ENCODE data around the gene COIL.
A peak's percentile ranks its signal among the peaks of the same experiment; 100 is the strongest.

COIL gene

GRCh38 chr17:56934280-56934679, 26.6 kb downstream of the COIL start:
- no peak for DNase-seq

- no peak for DNase-seq
These were observed 27.0 kb downstream of the COIL start for GRCh38 chr17:56933868-56934267.

GRCh38 chr17:56933151-56933745, 27.6 kb downstream of the COIL start:
- DNase-seq, result no peak

- peak; percentile 28 for DNase-seq
These were observed 30.0 kb downstream of the COIL start for GRCh38 chr17:56930739-56931337.

- peak; percentile 22 for DNase-seq
These were observed 31.4 kb downstream of the COIL start for GRCh38 chr17:56929362-56929969.

- DNase-seq, result no peak
These were observed 32.3 kb downstream of the COIL start for GRCh38 chr17:56928586-56928985.

GRCh38 chr17:56926704-56927103, 34.1 kb downstream of the COIL start:
- peak; percentile 6 for DNase-seq

GRCh38 chr17:56926270-56926669, 34.6 kb downstream of the COIL start:
- DNase-seq, result no peak

GRCh38 chr17:56925088-56925487, 35.8 kb downstream of the COIL start:
- DNase-seq, result no peak

- DNase-seq, result peak; percentile 26
These were observed 41.1 kb downstream of the COIL start for GRCh38 chr17:56919717-56920116.

- DNase-seq, result peak; percentile 87
These were observed 41.9 kb downstream of the COIL start for GRCh38 chr17:56918916-56919315.

- DNase-seq, result peak; percentile 26
These were observed 43.1 kb downstream of the COIL start for GRCh38 chr17:56917559-56918296.

- peak; percentile 71 for DNase-seq
These were observed 46.1 kb downstream of the COIL start for GRCh38 chr17:56914581-56915273.

GRCh38 chr17:56913867-56914580, 46.8 kb downstream of the COIL start, which contains the start of gene TRIM25:
Gene TRIM25, minus strand, starts transcription at chr17:56914049. Its CDS starts 61 bp downstream, at chr17:56913988.
- DNase-seq, result peak; percentile 93

- DNase-seq, result peak; percentile 53
These were observed 47.4 kb downstream of the COIL start for GRCh38 chr17:56913353-56913866.

GRCh38 chr17:56913000-56913311, 47.9 kb downstream of the COIL start:
- DNase-seq, result no peak

GRCh38 chr17:56912105-56912999, 48.5 kb downstream of the COIL start:
- DNase-seq, result peak; percentile 71

GRCh38 chr17:56910509-56911235, 50.2 kb downstream of the COIL start:
- DNase-seq, result no peak

- DNase-seq, result peak; percentile 89
These were observed 50.9 kb downstream of the COIL start for GRCh38 chr17:56909742-56910508.
